Gastrocnemius medialis (tissue), 4 donors: Measurements from ENCODE around the gene THAP7.
"Not testable (repeated sequence)": the region's sequence is repeated elsewhere in the genome, so short reads cannot be mapped to it uniquely, and the experiment has no call there.

Experiments
- POLR2A ChIP-seq, 2 donors: fragments of 450-650 bp; IDR thresholded peaks; one replicate each; pipeline ENCODE4 v1.6.1; 2017; ENCODE audit warnings: antibody characterized with exemption in 2 of 2, mild to moderate bottlenecking in 2 of 2, moderate library complexity in 2 of 2
- TF ChIP-seq, protein P1 (sequence below), 5 experiments: fragments of 450-650 bp in 3 of 5; fragments of 200-600 bp in 2 of 5; sonication (generic) in 2 of 5; IDR thresholded peaks in 4 of 5; conservative IDR thresholded peaks in 1 of 5; 1 replicate in 4 of 5; 2 replicates in 1 of 5; pipeline ENCODE4 v1.5.1; 2016 to 2019; ENCODE audit warnings: antibody characterized with exemption in 5 of 5, mild to moderate bottlenecking in 3 of 5, moderate library complexity in 3 of 5

DNA sequence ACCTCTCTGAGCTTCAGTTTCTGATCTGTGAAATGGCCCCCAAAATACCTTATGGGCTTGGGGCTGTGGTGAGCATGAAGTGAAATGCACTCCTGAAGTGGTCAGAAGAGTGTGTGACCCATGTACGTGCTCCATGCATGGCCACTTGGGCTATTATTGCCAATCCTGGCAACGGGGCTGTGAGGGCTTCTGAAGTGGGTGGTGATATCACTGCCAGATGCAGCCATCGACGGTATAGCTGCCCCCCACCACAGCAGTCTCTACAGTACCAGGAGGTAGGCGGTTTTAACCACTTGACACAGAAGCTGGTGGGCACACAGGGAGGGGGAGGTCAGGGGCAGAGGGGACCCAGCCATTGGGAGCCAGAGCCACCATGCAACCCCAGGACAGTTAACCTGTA, 46.5 kb upstream of the THAP7 start:
- TF ChIP-seq, protein P1, sequence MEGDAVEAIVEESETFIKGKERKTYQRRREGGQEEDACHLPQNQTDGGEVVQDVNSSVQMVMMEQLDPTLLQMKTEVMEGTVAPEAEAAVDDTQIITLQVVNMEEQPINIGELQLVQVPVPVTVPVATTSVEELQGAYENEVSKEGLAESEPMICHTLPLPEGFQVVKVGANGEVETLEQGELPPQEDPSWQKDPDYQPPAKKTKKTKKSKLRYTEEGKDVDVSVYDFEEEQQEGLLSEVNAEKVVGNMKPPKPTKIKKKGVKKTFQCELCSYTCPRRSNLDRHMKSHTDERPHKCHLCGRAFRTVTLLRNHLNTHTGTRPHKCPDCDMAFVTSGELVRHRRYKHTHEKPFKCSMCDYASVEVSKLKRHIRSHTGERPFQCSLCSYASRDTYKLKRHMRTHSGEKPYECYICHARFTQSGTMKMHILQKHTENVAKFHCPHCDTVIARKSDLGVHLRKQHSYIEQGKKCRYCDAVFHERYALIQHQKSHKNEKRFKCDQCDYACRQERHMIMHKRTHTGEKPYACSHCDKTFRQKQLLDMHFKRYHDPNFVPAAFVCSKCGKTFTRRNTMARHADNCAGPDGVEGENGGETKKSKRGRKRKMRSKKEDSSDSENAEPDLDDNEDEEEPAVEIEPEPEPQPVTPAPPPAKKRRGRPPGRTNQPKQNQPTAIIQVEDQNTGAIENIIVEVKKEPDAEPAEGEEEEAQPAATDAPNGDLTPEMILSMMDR (IDR thresholded peaks at IDR 0.05 in 4 of 5, conservative IDR thresholded peaks at IDR 0.05 in 1 of 5), result not testable (repeated sequence)
- TF ChIP-seq POLR2A (IDR thresholded peaks at IDR 0.05), result not testable (repeated sequence)
